HEK293T (cell line): ENCODE measurements around the gene HOXB6.
A peak's percentile ranks its signal among the peaks of the same experiment; 100 is the strongest.

Experiments used
- CTCF ChIA-PET: fragments of 350-600 bp; formaldehyde crosslinking; extraction: SDS; loops from one replicate; lab custom pipeline; 2021; ENCODE audit warnings: antibody characterized with exemption, inconsistent platforms; lab: Yijun Ruan, JAX
- POLR2A ChIA-PET: fragments of 350-600 bp; formaldehyde crosslinking; extraction: SDS; loops from one replicate; lab custom pipeline; 2020; ENCODE audit warnings: antibody characterized with exemption, inconsistent platforms; lab: Yijun Ruan, JAX
- DNase-seq: peaks from one replicate; pipeline ENCODE4 v3.0.0; 2012; ENCODE audit warnings: mixed read lengths; ENCODE audit errors: extremely low spot score
- ARNT ChIP-seq: fragments of 450-650 bp; IDR thresholded peaks from 2 replicates; pipeline ENCODE4 v1.6.1; 2017; ENCODE audit warnings: mild to moderate bottlenecking
- BHLHE40 ChIP-seq: fragments of 450-650 bp; IDR thresholded peaks from 2 replicates; pipeline ENCODE4 v1.6.1; 2016; ENCODE audit warnings: mild to moderate bottlenecking, moderate library complexity, borderline replicate concordance
- CTBP1 ChIP-seq: fragments of 450-650 bp; IDR thresholded peaks from 2 replicates; pipeline ENCODE4 v1.6.1; 2016; ENCODE audit warnings: borderline replicate concordance
- ELF4 ChIP-seq: fragments of 450-650 bp; IDR thresholded peaks from 2 replicates; pipeline ENCODE4 v1.6.1; 2017; ENCODE audit warnings: antibody characterized with exemption
- FOXA1 ChIP-seq: fragments of 450-650 bp; IDR thresholded peaks from 2 replicates; pipeline ENCODE4 v1.6.1; 2016; ENCODE audit warnings: mild to moderate bottlenecking
- FOXK2 ChIP-seq: fragments of 450-650 bp; IDR thresholded peaks from 2 replicates; pipeline ENCODE4 v1.6.1; 2016; ENCODE audit warnings: mild to moderate bottlenecking
- FOXM1 ChIP-seq: fragments of 450-650 bp; IDR thresholded peaks from 2 replicates; pipeline ENCODE4 v1.6.1; 2017; ENCODE audit warnings: mild to moderate bottlenecking, borderline replicate concordance
- HDGF ChIP-seq: fragments of 450-650 bp; IDR thresholded peaks from 2 replicates; pipeline ENCODE4 v1.6.1; 2017; ENCODE audit warnings: antibody characterized with exemption, borderline replicate concordance
- L3MBTL2 ChIP-seq: fragments of 450-650 bp; conservative IDR thresholded peaks from 2 replicates; pipeline ENCODE4 v1.6.1; 2016; ENCODE audit warnings: mild to moderate bottlenecking
- LEF1 ChIP-seq: fragments of 450-650 bp; IDR thresholded peaks from 2 replicates; pipeline ENCODE4 v1.6.1; 2017; ENCODE audit warnings: mild to moderate bottlenecking, borderline replicate concordance
- NFRKB ChIP-seq: fragments of 450-650 bp; IDR thresholded peaks from 2 replicates; pipeline ENCODE4 v1.6.1; 2016; ENCODE audit warnings: mild to moderate bottlenecking, moderate library complexity
- PKNOX1 ChIP-seq: fragments of 450-650 bp; IDR thresholded peaks from 2 replicates; pipeline ENCODE4 v1.6.1; 2016
- SP1 ChIP-seq: fragments of 450-650 bp; IDR thresholded peaks from 2 replicates; pipeline ENCODE4 v1.6.1; 2017
- SUZ12 ChIP-seq: fragments of 450-650 bp; IDR thresholded peaks from 2 replicates; pipeline ENCODE4 v1.6.1; 2016; ENCODE audit warnings: mild to moderate bottlenecking
- TARDBP ChIP-seq: fragments of 450-650 bp; IDR thresholded peaks from 2 replicates; pipeline ENCODE4 v1.6.1; 2016
- ZNF384 ChIP-seq: fragments of 450-650 bp; IDR thresholded peaks from 2 replicates; pipeline ENCODE4 v1.6.1; 2016

Gene HOXB6

GRCh38 chr17:48604770-48605329 is at the start of gene HOXB6:
HOXB6 (minus strand) TSS chr17:48604986; CDS start chr17:48598150, 6,836 bp downstream.
- DNase-seq, result no peak
- ChIA-PET POLR2A (interaction anchor here (1.2 kb wide), 1 partner anchor 9 kb away, joined by 3 read pairs; no protein-coding TSS in a partner anchor), CTCF (interaction anchor here (1.0 kb wide), 1 partner anchor 310 kb away, joined by 3 read pairs; no protein-coding TSS in a partner anchor)
- peak; percentile 70; the same call in 1 of the 2 replicates for TF ChIP-seq ELF4
- TF ChIP-seq ARNT, result no peak
- peak; percentile 53; the same call in 1 of the 2 replicates for TF ChIP-seq PKNOX1
- TF ChIP-seq SUZ12, result no peak
- no peak for TF ChIP-seq L3MBTL2
- TF ChIP-seq TARDBP, result no peak
- TF ChIP-seq NFRKB, result peak; percentile 87
- TF ChIP-seq BHLHE40, result no peak
- TF ChIP-seq SP1, result no peak
- no peak for TF ChIP-seq LEF1
- no peak for TF ChIP-seq ZNF384
- peak; percentile 83; the same call in 1 of the 2 replicates for TF ChIP-seq FOXM1
- peak; percentile 67; the same call in 1 of the 2 replicates for TF ChIP-seq CTBP1
- no peak for TF ChIP-seq FOXK2
- no peak for TF ChIP-seq HDGF
- no peak for TF ChIP-seq FOXA1

GRCh38 chr17:48649741-48650140 is 45.0 kb upstream of the HOXB6 start:
- ChIA-PET POLR2A (interaction anchor here (1.2 kb wide), 1 partner anchor 346 kb away, joined by 3 read pairs; no protein-coding TSS in a partner anchor), CTCF (interaction anchor here (1.0 to 1.2 kb wide), 2 partner anchors 13 to 224 kb away, joined by 5 read pairs; no protein-coding TSS in a partner anchor)
- DNase-seq, result no peak
- TF ChIP-seq ARNT, result no peak
- no peak for TF ChIP-seq LEF1
- no peak for TF ChIP-seq SUZ12
- no peak for TF ChIP-seq PKNOX1

- DNase-seq, result no peak
- CTCF ChIA-PET, result no interaction called here
- POLR2A ChIA-PET, result interaction anchor here (0.8 to 3.2 kb wide), 6 partner anchors 19 to 70 kb away, joined by 3 to 12 read pairs (median 4); partner anchors contain the start of genes HOXB8 and HOXB9
- TF ChIP-seq ZNF384 (no peak), FOXA1 (no peak), ELF4 (no peak), HDGF (no peak), PKNOX1 (no peak), CTBP1 (no peak), FOXM1 (no peak), SUZ12 (no peak), TARDBP (no peak), FOXK2 (no peak), SP1 (no peak), L3MBTL2 (no peak), BHLHE40 (no peak), ARNT (no peak), NFRKB (no peak), LEF1 (no peak)
Observed at GRCh38 chr17:48647963-48648245, 43.1 kb upstream of the HOXB6 start.

- peak; percentile 64 for DNase-seq
- ChIA-PET CTCF (interaction anchor here (0.7 kb wide), 1 partner anchor 85 kb away, joined by 3 read pairs; no protein-coding TSS in a partner anchor), POLR2A (interaction anchor here (0.7 to 3.2 kb wide), 7 partner anchors 11 to 71 kb away, joined by 3 to 12 read pairs (median 4); partner anchors contain the start of genes HOXB8 and HOXB9)
- TF ChIP-seq L3MBTL2, result peak; percentile 50
- TF ChIP-seq HDGF, result 0 out of 2 replicates have a peak, but pooled peaks have one; percentile 48
- TF ChIP-seq FOXK2, result no peak
Observed at GRCh38 chr17:48647103-48647962, 42.5 kb upstream of the HOXB6 start.

- DNase-seq, result peak; percentile 32
- no peak for TF ChIP-seq HDGF
- TF ChIP-seq CTBP1, result no peak
- TF ChIP-seq BHLHE40, result no peak
- TF ChIP-seq FOXA1, result no peak
- TF ChIP-seq ARNT, result no peak
- no peak; the same call in 1 of the 2 replicates for TF ChIP-seq PKNOX1
- TF ChIP-seq ELF4, result no peak
- no peak for TF ChIP-seq TARDBP
- no peak for TF ChIP-seq SP1
- TF ChIP-seq FOXM1, result no peak
- no peak for TF ChIP-seq LEF1
- TF ChIP-seq SUZ12, result no peak
- POLR2A ChIA-PET, result interaction anchor here (1.1 to 3.2 kb wide), 4 partner anchors 9 to 21 kb away, joined by 3 to 12 read pairs (median 5); partner anchors contain the start of gene HOXB9
- CTCF ChIA-PET, result interaction anchor here (0.7 kb wide), 1 partner anchor 84 kb away, joined by 3 read pairs; no protein-coding TSS in a partner anchor
Observed at GRCh38 chr17:48646183-48647102, 41.7 kb upstream of the HOXB6 start.
